ENCODE measurements around the gene FAM9A. TPM values are rescaled to one million over a fixed set of nuclear protein-coding genes. Genes with fewer than 3 reads are reported as not detected.

The FAM9A gene
- total and polyA plus RNA-seq, 2 of the 8 experiments (the other 6 are each of a cell fraction or from before 2014, with no cell fraction given) = not detected

DNA sequence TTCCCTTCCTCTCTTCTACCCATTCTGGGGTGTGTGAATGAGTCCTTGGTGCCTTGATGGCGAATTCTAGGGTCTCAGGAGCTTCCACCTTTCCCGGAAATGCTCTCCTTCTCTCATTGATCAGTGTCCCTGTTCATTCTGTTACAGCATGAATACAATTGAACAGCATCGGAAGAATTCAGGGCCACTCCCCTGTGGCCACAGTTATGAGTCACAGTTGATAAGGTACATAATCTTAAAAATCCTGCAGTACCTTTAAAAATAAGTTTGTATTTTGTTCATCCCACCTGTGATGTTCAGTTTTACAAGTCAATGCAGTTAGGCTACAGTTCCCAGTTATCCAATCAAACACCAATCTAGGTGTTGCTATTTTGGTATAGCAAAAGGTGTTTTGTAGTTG is 47.3 kb upstream of the FAM9A start:
- WGBS, 2 experiments (ENCODE audit: extremely low coverage in 1 of 2, insufficient coverage in 1 of 2, insufficient read length in 1 of 2, insufficient replicate concordance in 2 of 2, low coverage in 1 of 2, low lambda C conversion rate in 2 of 2, missing lambda C conversion rate in 1 of 2) = 96% methylated on average over 3 of the region's 3 CpGs; no CpG with 5 or more reads in 1 of the 2 experiments
- no peak overlapping the region for H3K56ac ChIP-seq (replicated peaks; ENCODE audit: insufficient read length, low read depth, low read length)
- DNase-seq (ENCODE audit: low read depth in 1 of 2, low spot score in 2 of 2) (no peak), FAIRE-seq (no peak)
- H3K27ac ChIP-seq (ENCODE audit: low read depth, low read length) = no peak overlapping the region
- no peak overlapping the region for H3K9ac ChIP-seq (replicated peaks in 1 of 4; ENCODE audit: extremely low read depth in 1 of 4, low read depth in 3 of 4, low read length in 3 of 4)
- H3K79me1 ChIP-seq (ENCODE audit: low read depth, low read length) = no peaks in the 10 kb centered on the region
- H3K79me2 ChIP-seq (ENCODE audit: control insufficient read depth in 1 of 2, insufficient read depth in 2 of 2, low read length in 2 of 2) = no peaks in the 10 kb centered on the region
- H2AK5ac ChIP-seq (ENCODE audit: low read depth, low read length) = no peak overlapping the region
- H3K23ac ChIP-seq (ENCODE audit: insufficient read length) = no peak overlapping the region
- no peaks in the 10 kb centered on the region for H3K27me3 ChIP-seq (replicated peaks in 1 of 4; ENCODE audit: control insufficient read depth in 3 of 4, extremely low read depth in 1 of 4, insufficient read depth in 3 of 4, low read length in 3 of 4)
- POLR2A ChIA-PET (ENCODE audit: partially characterized antibody) = no interaction called here
- no peak overlapping the region for H4K8ac ChIP-seq (ENCODE audit: extremely low read depth, insufficient read depth, low read length)
- H3K23me2 ChIP-seq (ENCODE audit: low read depth, low read length) = no peaks in the 10 kb centered on the region
- no peak overlapping the region for H3K18ac ChIP-seq (ENCODE audit: extremely low read depth, low read length)
- no peak overlapping the region for H3K14ac ChIP-seq (ENCODE audit: insufficient read length)
- H4K20me1 ChIP-seq (replicated peaks in 1 of 2; ENCODE audit: control insufficient read depth in 1 of 2, insufficient read depth in 2 of 2, low read length in 2 of 2) = no peaks in the 10 kb centered on the region
- H4K91ac ChIP-seq (replicated peaks; ENCODE audit: insufficient read length, low read length) = no peak overlapping the region
- H2BK12ac ChIP-seq (ENCODE audit: low read depth, low read length) = no peak overlapping the region
- H2BK20ac ChIP-seq (ENCODE audit: low read length) = no peak overlapping the region
- H2BK120ac ChIP-seq (replicated peaks; ENCODE audit: low read depth, low read length) = no peak overlapping the region
- H3K36me3 ChIP-seq (ENCODE audit: control insufficient read depth in 2 of 4, insufficient read depth in 4 of 4, low read length in 3 of 4) = no peaks in the 10 kb centered on the region
- H2BK15ac ChIP-seq (ENCODE audit: low read length) = no peak overlapping the region
- H2BK5ac ChIP-seq (ENCODE audit: low read depth, low read length) = no peak overlapping the region
- no peaks in the 10 kb centered on the region for H3K9me3 ChIP-seq (ENCODE audit: insufficient read depth in 2 of 2, low read depth in 1 of 2, low read length in 1 of 2)
- no peak overlapping the region for H4K5ac ChIP-seq (ENCODE audit: insufficient read length, low read depth, low read length)
- no peak overlapping the region for H3K4ac ChIP-seq (replicated peaks; ENCODE audit: insufficient read length, low read depth, low read length)
- no peak overlapping the region for H3K4me2 ChIP-seq (ENCODE audit: insufficient read depth in 1 of 2, low read depth in 2 of 2, low read length in 2 of 2)
- H3K4me3 ChIP-seq (ENCODE audit: extremely low read depth in 1 of 4, insufficient read depth in 2 of 4, low read depth in 3 of 4, low read length in 4 of 4) = no peak overlapping the region
- no peak overlapping the region for H2AFZ ChIP-seq (ENCODE audit: low read length)
- no peaks in the 10 kb centered on the region for H3K4me1 ChIP-seq (replicated peaks in 1 of 4; ENCODE audit: control insufficient read depth in 3 of 4, insufficient read depth in 4 of 4, low read length in 3 of 4)
- CTCF ChIA-PET (ENCODE audit: partially characterized antibody) = interaction anchor here (1.6 kb wide), 1 partner anchor 7 kb away, joined by 3 read pairs; no protein-coding TSS in a partner anchor
- TF ChIP-seq JUN (IDR thresholded peaks at IDR 0.05; ENCODE audit: low read depth, low read length) (no peak), KDM4A (IDR thresholded peaks at IDR 0.05; ENCODE audit: low read depth, low read length, severe bottlenecking) (no peak), ATF3 (IDR thresholded peaks at IDR 0.05; ENCODE audit: insufficient read depth, low read depth, low read length) (no peak), ATF2 (IDR thresholded peaks at IDR 0.05; ENCODE audit: low read length) (no peak), RNF2 (IDR thresholded peaks at IDR 0.05; ENCODE audit: borderline replicate concordance, low read depth, low read length, missing control alignments, poor library complexity, severe bottlenecking) (no peak), RAD21 (IDR thresholded peaks at IDR 0.05 in 1 of 2, conservative IDR thresholded peaks at IDR 0.05 in 1 of 2; ENCODE audit: low read depth in 2 of 2, low read length in 2 of 2) (no peak), KDM1A (IDR thresholded peaks at IDR 0.05; ENCODE audit: borderline replicate concordance, low read length) (no peak), FOSL1 (IDR thresholded peaks at IDR 0.05; ENCODE audit: insufficient read depth, low read depth, low read length) (no peak)
- TF ChIP-seq, protein P1, sequence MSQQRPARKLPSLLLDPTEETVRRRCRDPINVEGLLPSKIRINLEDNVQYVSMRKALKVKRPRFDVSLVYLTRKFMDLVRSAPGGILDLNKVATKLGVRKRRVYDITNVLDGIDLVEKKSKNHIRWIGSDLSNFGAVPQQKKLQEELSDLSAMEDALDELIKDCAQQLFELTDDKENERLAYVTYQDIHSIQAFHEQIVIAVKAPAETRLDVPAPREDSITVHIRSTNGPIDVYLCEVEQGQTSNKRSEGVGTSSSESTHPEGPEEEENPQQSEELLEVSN (IDR thresholded peaks at IDR 0.05) = no peak

Measured in H1 (cell line).